ENCODE results near the gene RFX3. TPM values are rescaled to one million over a fixed set of nuclear protein-coding genes. Genes with fewer than 3 reads are reported as not detected.

RFX3 gene
- total RNA-seq, 1 donor from 2014 or later, result 12.1 TPM

- Histone ChIP-seq H3K9ac (ENCODE audit: low read length) (no peak overlapping the region), H3K79me2 (ENCODE audit: insufficient read depth, low read length) (no peaks in the 10 kb centered on the region), H4K20me1 (ENCODE audit: insufficient read depth, low read length) (no peaks in the 10 kb centered on the region), H2AFZ (ENCODE audit: low read depth, low read length) (no peak overlapping the region), H3K4me1 (ENCODE audit: insufficient read depth, low read length) (no peaks in the 10 kb centered on the region), H3K4me2 (ENCODE audit: low read length) (no peak overlapping the region), H3K4me3 (ENCODE audit: insufficient read depth, low read depth, low read length) (no peak overlapping the region), H3K27ac (ENCODE audit: low read depth, low read length) (no peak overlapping the region), H3K9me3 (ENCODE audit: insufficient read depth, low read depth, low read length) (no peaks in the 10 kb centered on the region), H3K36me3 (ENCODE audit: insufficient read depth, low read length) (no peaks in the 10 kb centered on the region), H3K27me3 (ENCODE audit: insufficient read depth, low read length) (no peaks in the 10 kb centered on the region)
- Mint-ChIP-seq H3K4me1 (ENCODE audit: low read depth, unreplicated experiment) (peaks cover 11% of the 10 kb centered on the region), H3K27me3 (ENCODE audit: low read depth, unreplicated experiment) (no peaks in the 10 kb centered on the region), H3K9me3 (ENCODE audit: unreplicated experiment) (no peaks in the 10 kb centered on the region), H3K4me3 (ENCODE audit: unreplicated experiment) (no peak overlapping the region), H3K36me3 (ENCODE audit: low read depth, unreplicated experiment) (no peaks in the 10 kb centered on the region), H3K27ac (ENCODE audit: unreplicated experiment) (no peak overlapping the region)
- FAIRE-seq (peak; percentile 29), DNase-seq (ENCODE audit: low read depth) (no peak)
- TF ChIP-seq, protein P1, sequence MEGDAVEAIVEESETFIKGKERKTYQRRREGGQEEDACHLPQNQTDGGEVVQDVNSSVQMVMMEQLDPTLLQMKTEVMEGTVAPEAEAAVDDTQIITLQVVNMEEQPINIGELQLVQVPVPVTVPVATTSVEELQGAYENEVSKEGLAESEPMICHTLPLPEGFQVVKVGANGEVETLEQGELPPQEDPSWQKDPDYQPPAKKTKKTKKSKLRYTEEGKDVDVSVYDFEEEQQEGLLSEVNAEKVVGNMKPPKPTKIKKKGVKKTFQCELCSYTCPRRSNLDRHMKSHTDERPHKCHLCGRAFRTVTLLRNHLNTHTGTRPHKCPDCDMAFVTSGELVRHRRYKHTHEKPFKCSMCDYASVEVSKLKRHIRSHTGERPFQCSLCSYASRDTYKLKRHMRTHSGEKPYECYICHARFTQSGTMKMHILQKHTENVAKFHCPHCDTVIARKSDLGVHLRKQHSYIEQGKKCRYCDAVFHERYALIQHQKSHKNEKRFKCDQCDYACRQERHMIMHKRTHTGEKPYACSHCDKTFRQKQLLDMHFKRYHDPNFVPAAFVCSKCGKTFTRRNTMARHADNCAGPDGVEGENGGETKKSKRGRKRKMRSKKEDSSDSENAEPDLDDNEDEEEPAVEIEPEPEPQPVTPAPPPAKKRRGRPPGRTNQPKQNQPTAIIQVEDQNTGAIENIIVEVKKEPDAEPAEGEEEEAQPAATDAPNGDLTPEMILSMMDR (IDR thresholded peaks at IDR 0.05; ENCODE audit: insufficient read depth, low read depth, low read length), result no peak
- TF ChIP-seq EZH2 (IDR thresholded peaks at IDR 0.05; ENCODE audit: insufficient read depth, low read length), result no peak
Observed at GRCh38 chr9:3482578-3482977, 43.2 kb downstream of the RFX3 start.

- Histone ChIP-seq H3K4me1 (ENCODE audit: insufficient read depth, low read length) (no peaks in the 10 kb centered on the region), H3K79me2 (ENCODE audit: insufficient read depth, low read length) (no peaks in the 10 kb centered on the region), H3K4me3 (ENCODE audit: insufficient read depth, low read depth, low read length) (no peak overlapping the region), H2AFZ (ENCODE audit: low read depth, low read length) (no peak overlapping the region), H3K27ac (ENCODE audit: low read depth, low read length) (no peak overlapping the region), H3K36me3 (ENCODE audit: insufficient read depth, low read length) (no peaks in the 10 kb centered on the region), H4K20me1 (ENCODE audit: insufficient read depth, low read length) (no peaks in the 10 kb centered on the region), H3K9ac (ENCODE audit: low read length) (no peak overlapping the region), H3K9me3 (ENCODE audit: insufficient read depth, low read depth, low read length) (no peaks in the 10 kb centered on the region), H3K4me2 (ENCODE audit: low read length) (no peak overlapping the region), H3K27me3 (ENCODE audit: insufficient read depth, low read length) (no peaks in the 10 kb centered on the region)
- Mint-ChIP-seq H3K36me3 (ENCODE audit: low read depth, unreplicated experiment) (peaks cover 2% of the 10 kb centered on the region), H3K27me3 (ENCODE audit: low read depth, unreplicated experiment) (no peaks in the 10 kb centered on the region), H3K4me1 (ENCODE audit: low read depth, unreplicated experiment) (peaks cover 19% of the 10 kb centered on the region), H3K27ac (ENCODE audit: unreplicated experiment) (no peak overlapping the region), H3K9me3 (ENCODE audit: unreplicated experiment) (no peaks in the 10 kb centered on the region), H3K4me3 (ENCODE audit: unreplicated experiment) (no peak overlapping the region)
- DNase-seq (ENCODE audit: low read depth), result no peak
- no peak for FAIRE-seq
- no peak for TF ChIP-seq EZH2 (IDR thresholded peaks at IDR 0.05; ENCODE audit: insufficient read depth, low read length)
- TF ChIP-seq, protein P1 (IDR thresholded peaks at IDR 0.05; ENCODE audit: insufficient read depth, low read depth, low read length), result no peak
Observed at GRCh38 chr9:3480353-3480655, 45.5 kb downstream of the RFX3 start.

DNA sequence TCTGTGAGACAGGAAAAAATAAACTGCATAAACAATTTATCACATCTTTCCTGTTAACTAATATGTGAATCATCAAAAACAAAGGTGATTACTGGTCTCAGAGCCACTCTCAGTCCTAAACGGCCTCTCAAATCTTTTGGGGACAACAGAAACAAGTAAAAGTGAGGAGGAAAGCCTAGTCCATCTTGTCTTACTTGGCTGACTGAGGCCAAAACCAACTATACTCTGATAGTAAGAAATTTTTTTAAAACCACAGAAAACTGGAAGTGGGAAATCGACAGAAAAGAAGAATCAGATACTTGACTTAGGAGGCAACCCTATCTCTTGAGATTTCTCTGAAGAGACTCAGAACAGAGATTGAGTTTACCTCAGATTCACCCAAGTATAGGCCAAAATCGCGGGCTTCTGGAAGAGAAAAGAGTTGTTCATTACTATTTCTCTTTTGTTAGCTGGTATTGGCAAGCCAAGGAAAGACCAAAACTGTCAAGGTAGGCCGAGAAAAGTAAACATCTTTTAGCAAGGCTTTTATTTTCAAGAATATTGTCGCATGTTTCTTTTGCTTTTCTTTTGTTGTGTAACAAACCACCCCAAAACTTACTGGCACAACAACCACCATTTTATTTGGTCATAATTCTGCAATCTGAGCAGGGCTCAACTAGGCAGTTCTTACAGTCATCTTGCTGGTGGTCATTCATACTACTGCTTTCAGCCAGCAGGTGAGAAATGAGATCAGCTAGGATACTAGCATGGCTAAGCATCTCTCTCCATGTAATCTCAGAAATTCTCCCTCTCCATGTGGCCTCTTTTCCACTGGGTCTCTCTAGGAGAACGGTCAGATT lies 46.1 kb downstream of the RFX3 start:
- no peaks in the 10 kb centered on the region for H3K36me3 ChIP-seq (ENCODE audit: insufficient read depth, low read length)
- Mint-ChIP-seq H3K4me3 (ENCODE audit: unreplicated experiment) (no peak overlapping the region), H3K27ac (ENCODE audit: unreplicated experiment) (no peak overlapping the region), H3K9me3 (ENCODE audit: unreplicated experiment) (no peaks in the 10 kb centered on the region), H3K4me1 (ENCODE audit: low read depth, unreplicated experiment) (peaks cover 24% of the 10 kb centered on the region), H3K36me3 (ENCODE audit: low read depth, unreplicated experiment) (peaks cover 2% of the 10 kb centered on the region), H3K27me3 (ENCODE audit: low read depth, unreplicated experiment) (no peaks in the 10 kb centered on the region)
- no peaks in the 10 kb centered on the region for H3K4me1 ChIP-seq (ENCODE audit: insufficient read depth, low read length)
- no peaks in the 10 kb centered on the region for H3K79me2 ChIP-seq (ENCODE audit: insufficient read depth, low read length)
- H3K27me3 ChIP-seq (ENCODE audit: insufficient read depth, low read length), result no peaks in the 10 kb centered on the region
- no peak for FAIRE-seq
- H2AFZ ChIP-seq (ENCODE audit: low read depth, low read length), result no peak overlapping the region
- H3K4me3 ChIP-seq (ENCODE audit: insufficient read depth, low read depth, low read length), result no peak overlapping the region
- H3K9ac ChIP-seq (ENCODE audit: low read length), result no peak overlapping the region
- H4K20me1 ChIP-seq (ENCODE audit: insufficient read depth, low read length), result no peaks in the 10 kb centered on the region
- no peak overlapping the region for H3K27ac ChIP-seq (ENCODE audit: low read depth, low read length)
- TF ChIP-seq, protein P1 (IDR thresholded peaks at IDR 0.05; ENCODE audit: insufficient read depth, low read depth, low read length), result no peak
- no peak for TF ChIP-seq EZH2 (IDR thresholded peaks at IDR 0.05; ENCODE audit: insufficient read depth, low read length)
- DNase-seq (ENCODE audit: low read depth), result no peak
- no peaks in the 10 kb centered on the region for H3K9me3 ChIP-seq (ENCODE audit: insufficient read depth, low read depth, low read length)
- no peak overlapping the region for H3K4me2 ChIP-seq (ENCODE audit: low read length)

Measured in astrocyte (in vitro differentiated cells and primary cell).